Measurements from ENCODE around the gene NDUFA9. TPM values are rescaled to one million over a fixed set of nuclear protein-coding genes. Genes with fewer than 3 reads are reported as not detected.

The NDUFA9 gene
- total and polyA plus RNA-seq, 2 of the 13 experiments (the other 11 are each of a cell fraction or from before 2014, with no cell fraction given) = 68.0 to 150 TPM

GRCh38 chr12:4643747-4644146 lies 5.2 kb upstream of the NDUFA9 start:
- WGBS (ENCODE audit: low lambda C conversion rate) = 16% methylated on average over 6 of the region's 6 CpGs
- ATAC-seq (no peak), FAIRE-seq (no peak), DNase-seq (ENCODE audit: low spot score) (no peak)
- Histone ChIP-seq H2AFZ (ENCODE audit: low read length) (no peak overlapping the region), H3K27me3 (ENCODE audit: control insufficient read depth in 1 of 2, insufficient read depth in 2 of 2, low read length in 2 of 2) (no peaks in the 10 kb centered on the region; a peak in 1 of 5 replicates), H4K20me1 (ENCODE audit: insufficient read depth, low read length) (no peaks in the 10 kb centered on the region), H3K27ac (ENCODE audit: extremely low read length, insufficient read depth, low read length) (no peak overlapping the region), H3K79me2 (ENCODE audit: insufficient read depth, low read length) (peaks cover 3% of the 10 kb centered on the region), H3K9me3 (ENCODE audit: low read length) (no peaks in the 10 kb centered on the region), H3K36me3 (replicated peaks in 1 of 2; ENCODE audit: control insufficient read depth in 1 of 2, insufficient read depth in 2 of 2, low read length in 2 of 2) (no peaks in the 10 kb centered on the region), H3K9ac (ENCODE audit: insufficient read depth, low read depth, low read length) (no peak overlapping the region), H3K4me1 (ENCODE audit: insufficient read depth, low read length) (peaks cover 16% of the 10 kb centered on the region), H3K4me3 (replicated peaks in 1 of 3; ENCODE audit: insufficient read depth in 1 of 3, low read depth in 2 of 3, low read length in 3 of 3) (no peak overlapping the region), H3K4me2 (ENCODE audit: low read depth, low read length) (no peak overlapping the region)
- BruUV-seq (replicated peaks) = no TSS peak
- intact Hi-C loops (cut with micrococcal nuclease; ENCODE audit: unreplicated experiment) (no loop called here), in situ Hi-C loops (cut with HindIII; ENCODE audit: extremely low pct_ligation_motif_present, low pct_unique_long_range_greater_than_20kb) (no loop called here)
- ChIA-PET POLR2A (no interaction called here), CTCF (ENCODE audit: low intra/inter-chr PET ratio, low total read pairs) (no interaction called here)
- TF ChIP-seq FIP1L1 (IDR thresholded peaks at IDR 0.05; ENCODE audit: borderline replicate concordance, insufficient read depth, low read depth, low read length) (no peak), MZF1 (CRISPR knock-in tag; IDR thresholded peaks at IDR 0.05; ENCODE audit: borderline replicate concordance) (no peak), KLF9 (CRISPR knock-in tag; IDR thresholded peaks at IDR 0.05; ENCODE audit: low read depth) (no peak), GATAD1 (CRISPR knock-in tag; IDR thresholded peaks at IDR 0.05) (no peak)

GRCh38 chr12:4645023-4645422 lies 3.9 kb upstream of the NDUFA9 start:
- TF ChIP-seq PITX1 (CRISPR knock-in tag; IDR thresholded peaks at IDR 0.05) (no peak), AFF4 (CRISPR knock-in tag; IDR thresholded peaks at IDR 0.05) (no peak), ZNF557 (CRISPR knock-in tag; IDR thresholded peaks at IDR 0.05) (no peak), SP4 (CRISPR knock-in tag; IDR thresholded peaks at IDR 0.05) (no peak), BORCS8-MEF2B (CRISPR knock-in tag; IDR thresholded peaks at IDR 0.05) (no peak), ZNF33A (CRISPR knock-in tag; IDR thresholded peaks at IDR 0.05; ENCODE audit: borderline replicate concordance) (no peak)
- POLR2A ChIA-PET = no interaction called here
- 94% methylated on average over 1 of the region's 1 CpG for WGBS (ENCODE audit: low lambda C conversion rate)

More at GRCh38 chr12:4645023-4645422, 3.9 kb upstream of the NDUFA9 start:
- BruUV-seq (replicated peaks) = no TSS peak
- no peak overlapping the region for H2AFZ ChIP-seq (ENCODE audit: low read length)
- no peaks in the 10 kb centered on the region for H3K36me3 ChIP-seq (replicated peaks in 1 of 2; ENCODE audit: control insufficient read depth in 1 of 2, insufficient read depth in 2 of 2, low read length in 2 of 2)
- H4K20me1 ChIP-seq (ENCODE audit: insufficient read depth, low read length) = no peaks in the 10 kb centered on the region
- intact Hi-C loops (cut with micrococcal nuclease; ENCODE audit: unreplicated experiment) = no loop called here
- H3K9me3 ChIP-seq (ENCODE audit: low read length) = no peaks in the 10 kb centered on the region
- no peak overlapping the region for H3K9ac ChIP-seq (ENCODE audit: insufficient read depth, low read depth, low read length)
- peaks cover 14% of the 10 kb centered on the region for H3K79me2 ChIP-seq (ENCODE audit: insufficient read depth, low read length)
- no peak overlapping the region for H3K4me3 ChIP-seq (replicated peaks in 1 of 3; ENCODE audit: insufficient read depth in 1 of 3, low read depth in 2 of 3, low read length in 3 of 3)
- in situ Hi-C loops (cut with HindIII; ENCODE audit: extremely low pct_ligation_motif_present, low pct_unique_long_range_greater_than_20kb) = no loop called here
- no peak overlapping the region for H3K4me2 ChIP-seq (ENCODE audit: low read depth, low read length)
- DNase-seq (ENCODE audit: low spot score) (no peak), ATAC-seq (no peak), FAIRE-seq (no peak)
- H3K4me1 ChIP-seq (ENCODE audit: insufficient read depth, low read length) = peaks cover 18% of the 10 kb centered on the region
- no peak overlapping the region for H3K27ac ChIP-seq (ENCODE audit: extremely low read length, insufficient read depth, low read length)
- H3K27me3 ChIP-seq (ENCODE audit: control insufficient read depth in 1 of 2, insufficient read depth in 2 of 2, low read length in 2 of 2) = no peaks in the 10 kb centered on the region; a peak in 2 of 5 replicates
- CTCF ChIA-PET (ENCODE audit: low intra/inter-chr PET ratio, low total read pairs) = no interaction called here
